Ovary (tissue), 3 donors: ENCODE measurements around the gene C10orf62.

Experiments
- CTCF ChIP-seq, 3 donors: fragments of 450-650 bp in 2 of 3; fragments of 200-600 bp in 1 of 3; IDR thresholded peaks; one replicate each; pipeline versions ENCODE4 v1.5.1 to v1.8.0; 2016 to 2022; ENCODE audit warnings: antibody characterized with exemption in 3 of 3, mild to moderate bottlenecking in 1 of 3
- POLR2A ChIP-seq: fragments of 450-650 bp; IDR thresholded peaks from one replicate; pipeline ENCODE4 v1.6.1; 2017; ENCODE audit warnings: antibody characterized with exemption, mild to moderate bottlenecking, moderate library complexity
- donor health status: DM: no; HTN: no; CAD: no.

- TF ChIP-seq CTCF (IDR thresholded peaks at IDR 0.05) (no peak), POLR2A (no peak)
Measured at GRCh38 chr10:97571622-97572021, 17.9 kb upstream of the C10orf62 start.
